ENCODE measurements around the gene CD276.

The CD276 gene

GRCh38 chr15:73749533-73749932 lies 65.3 kb downstream of the CD276 start:
- no peak overlapping the region for H3K4me3 ChIP-seq (ENCODE audit: low read depth, low read length)
- TF ChIP-seq CTCF (IDR thresholded peaks at IDR 0.05; ENCODE audit: low read depth, low read length) = no peak

- no peak overlapping the region for H3K4me3 ChIP-seq (ENCODE audit: low read depth, low read length)
- TF ChIP-seq CTCF (IDR thresholded peaks at IDR 0.05; ENCODE audit: low read depth, low read length) = no peak
These were observed 65.8 kb downstream of the CD276 start for GRCh38 chr15:73749971-73750370.

- no peak for TF ChIP-seq CTCF (IDR thresholded peaks at IDR 0.05; ENCODE audit: low read depth, low read length)
- no peak overlapping the region for H3K4me3 ChIP-seq (ENCODE audit: low read depth, low read length)
These were observed 66.3 kb downstream of the CD276 start for GRCh38 chr15:73750438-73750837.

- H3K4me3 ChIP-seq (ENCODE audit: low read depth, low read length) = no peak overlapping the region
- TF ChIP-seq CTCF (IDR thresholded peaks at IDR 0.05; ENCODE audit: low read depth, low read length) = no peak
These were observed 66.8 kb downstream of the CD276 start for GRCh38 chr15:73750951-73751350.

GRCh38 chr15:73751511-73751898 lies 67.3 kb downstream of the CD276 start:
- TF ChIP-seq CTCF (IDR thresholded peaks at IDR 0.05; ENCODE audit: low read depth, low read length) = no peak
- H3K4me3 ChIP-seq (ENCODE audit: low read depth, low read length) = no peak overlapping the region

- TF ChIP-seq CTCF (IDR thresholded peaks at IDR 0.05; ENCODE audit: low read depth, low read length) = no peak
- 0 out of 2 replicates have a peak overlapping the region, but pooled peaks have one; percentile 8 for H3K4me3 ChIP-seq (ENCODE audit: low read depth, low read length)
These were observed 68.0 kb downstream of the CD276 start for GRCh38 chr15:73751899-73752805.

- 0 out of 2 replicates have a peak overlapping the region, but pooled peaks have one; percentile 8 for H3K4me3 ChIP-seq (ENCODE audit: low read depth, low read length)
- no peak for TF ChIP-seq CTCF (IDR thresholded peaks at IDR 0.05; ENCODE audit: low read depth, low read length)
These were observed 68.6 kb downstream of the CD276 start for GRCh38 chr15:73752806-73753193.

Data from WI38 (cell line).